ENCODE measurements around the gene BTG2. TPM values are rescaled to one million over a fixed set of nuclear protein-coding genes. Genes with fewer than 3 reads are reported as not detected.

Gene BTG2
- total and polyA plus RNA-seq, 2 donors (not counting 1 experiment from before 2014, with no cell fraction given): 9.8 to 26.3 TPM

GRCh38 chr1:203302894-203303293, 2.4 kb upstream of the BTG2 start:
- H3K9ac ChIP-seq (ENCODE audit: insufficient read depth, low read length): no peak overlapping the region
- peaks cover 2% of the 10 kb centered on the region for H3K4me1 ChIP-seq (ENCODE audit: control insufficient read depth, extremely low read depth, insufficient read depth, low read length)
- no peaks in the 10 kb centered on the region for H3K9me3 ChIP-seq (ENCODE audit: control insufficient read depth, insufficient read depth, low read depth, low read length)
- TF ChIP-seq, protein P1, sequence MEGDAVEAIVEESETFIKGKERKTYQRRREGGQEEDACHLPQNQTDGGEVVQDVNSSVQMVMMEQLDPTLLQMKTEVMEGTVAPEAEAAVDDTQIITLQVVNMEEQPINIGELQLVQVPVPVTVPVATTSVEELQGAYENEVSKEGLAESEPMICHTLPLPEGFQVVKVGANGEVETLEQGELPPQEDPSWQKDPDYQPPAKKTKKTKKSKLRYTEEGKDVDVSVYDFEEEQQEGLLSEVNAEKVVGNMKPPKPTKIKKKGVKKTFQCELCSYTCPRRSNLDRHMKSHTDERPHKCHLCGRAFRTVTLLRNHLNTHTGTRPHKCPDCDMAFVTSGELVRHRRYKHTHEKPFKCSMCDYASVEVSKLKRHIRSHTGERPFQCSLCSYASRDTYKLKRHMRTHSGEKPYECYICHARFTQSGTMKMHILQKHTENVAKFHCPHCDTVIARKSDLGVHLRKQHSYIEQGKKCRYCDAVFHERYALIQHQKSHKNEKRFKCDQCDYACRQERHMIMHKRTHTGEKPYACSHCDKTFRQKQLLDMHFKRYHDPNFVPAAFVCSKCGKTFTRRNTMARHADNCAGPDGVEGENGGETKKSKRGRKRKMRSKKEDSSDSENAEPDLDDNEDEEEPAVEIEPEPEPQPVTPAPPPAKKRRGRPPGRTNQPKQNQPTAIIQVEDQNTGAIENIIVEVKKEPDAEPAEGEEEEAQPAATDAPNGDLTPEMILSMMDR (conservative IDR thresholded peaks at IDR 0.05 in 1 of 2, IDR thresholded peaks at IDR 0.05 in 1 of 2; ENCODE audit: low read depth in 1 of 2, low read length in 2 of 2): no peak
- TF ChIP-seq EZH2 (IDR thresholded peaks at IDR 0.05; ENCODE audit: low read length, missing control alignments): no peak
- peaks cover 13% of the 10 kb centered on the region for H3K27me3 ChIP-seq (ENCODE audit: control insufficient read depth, insufficient read depth, low read length)
- H3K79me2 ChIP-seq (ENCODE audit: control insufficient read depth, insufficient read depth, low read length): no peaks in the 10 kb centered on the region
- DNase-seq (ENCODE audit: low read depth in 2 of 2): no peak
- no peak overlapping the region for H3K4me3 ChIP-seq (replicated peaks in 1 of 4; ENCODE audit: control extremely low read depth in 1 of 4, insufficient read depth in 1 of 4, low read depth in 3 of 4, low read length in 4 of 4)
- no peak overlapping the region for H2AFZ ChIP-seq (ENCODE audit: low read length)
- no peaks in the 10 kb centered on the region for H3K36me3 ChIP-seq (ENCODE audit: control insufficient read depth, insufficient read depth, low read length)
- no peaks in the 10 kb centered on the region for H4K20me1 ChIP-seq (ENCODE audit: control insufficient read depth, extremely low read depth, insufficient read depth, low read length)
- H3K4me2 ChIP-seq (ENCODE audit: extremely low read depth, insufficient read depth, low read length): no peak overlapping the region
- no peak overlapping the region for H3K27ac ChIP-seq (ENCODE audit: insufficient read depth, low read length)

- Histone ChIP-seq H3K4me2 (ENCODE audit: extremely low read depth, insufficient read depth, low read length) (no peak overlapping the region), H3K36me3 (ENCODE audit: control insufficient read depth, insufficient read depth, low read length) (no peaks in the 10 kb centered on the region), H2AFZ (ENCODE audit: low read length) (no peak overlapping the region), H3K27me3 (ENCODE audit: control insufficient read depth, insufficient read depth, low read length) (peaks cover 11% of the 10 kb centered on the region), H3K9me3 (ENCODE audit: control insufficient read depth, insufficient read depth, low read depth, low read length) (no peaks in the 10 kb centered on the region), H3K4me1 (ENCODE audit: control insufficient read depth, extremely low read depth, insufficient read depth, low read length) (peaks cover 2% of the 10 kb centered on the region), H3K4me3 (replicated peaks in 1 of 4; ENCODE audit: control extremely low read depth in 1 of 4, insufficient read depth in 1 of 4, low read depth in 3 of 4, low read length in 4 of 4) (peak overlapping the region in 2 of 4 experiments; percentile 18 to 45), H4K20me1 (ENCODE audit: control insufficient read depth, extremely low read depth, insufficient read depth, low read length) (no peaks in the 10 kb centered on the region), H3K79me2 (ENCODE audit: control insufficient read depth, insufficient read depth, low read length) (no peaks in the 10 kb centered on the region), H3K27ac (ENCODE audit: insufficient read depth, low read length) (no peak overlapping the region), H3K9ac (ENCODE audit: insufficient read depth, low read length) (no peak overlapping the region)
- DNase-seq (ENCODE audit: low read depth in 2 of 2): no peak
- TF ChIP-seq EZH2 (IDR thresholded peaks at IDR 0.05; ENCODE audit: low read length, missing control alignments): peak; percentile 29
- TF ChIP-seq, protein P1 (conservative IDR thresholded peaks at IDR 0.05 in 1 of 2, IDR thresholded peaks at IDR 0.05 in 1 of 2; ENCODE audit: low read depth in 1 of 2, low read length in 2 of 2): no peak
Measured at GRCh38 chr1:203304391-203304918, 864 bp upstream of the BTG2 start.

DNA sequence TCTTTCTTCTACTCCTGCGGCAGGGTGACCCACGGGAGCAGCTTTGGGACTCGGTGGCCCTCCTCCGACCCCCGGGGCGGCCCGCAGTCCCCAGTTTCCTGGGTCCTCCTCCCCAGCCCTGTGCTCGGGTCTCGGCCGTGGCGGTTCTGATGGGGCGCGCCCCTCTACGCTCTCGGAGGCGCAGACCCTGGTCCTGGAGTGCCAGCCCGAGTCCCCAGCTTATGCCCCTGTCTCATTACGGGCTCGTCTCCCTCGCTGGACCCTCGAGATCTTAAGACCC, 430 bp downstream of the BTG2 start:
- no peaks in the 10 kb centered on the region for H3K79me2 ChIP-seq (ENCODE audit: control insufficient read depth, insufficient read depth, low read length)
- peaks cover 2% of the 10 kb centered on the region for H3K4me1 ChIP-seq (ENCODE audit: control insufficient read depth, extremely low read depth, insufficient read depth, low read length)
- peak overlapping the region; percentile 63 to 95 (median 80) for H3K4me3 ChIP-seq (replicated peaks in 1 of 4; ENCODE audit: control extremely low read depth in 1 of 4, insufficient read depth in 1 of 4, low read depth in 3 of 4, low read length in 4 of 4)
- H3K36me3 ChIP-seq (ENCODE audit: control insufficient read depth, insufficient read depth, low read length): no peaks in the 10 kb centered on the region
- H3K27me3 ChIP-seq (ENCODE audit: control insufficient read depth, insufficient read depth, low read length): peaks cover 8% of the 10 kb centered on the region
- no peaks in the 10 kb centered on the region for H3K9me3 ChIP-seq (ENCODE audit: control insufficient read depth, insufficient read depth, low read depth, low read length)
- peak overlapping the region; percentile 74 for H3K9ac ChIP-seq (ENCODE audit: insufficient read depth, low read length)
- no peaks in the 10 kb centered on the region for H4K20me1 ChIP-seq (ENCODE audit: control insufficient read depth, extremely low read depth, insufficient read depth, low read length)
- DNase-seq (ENCODE audit: low read depth in 2 of 2): no peak
- no peak for TF ChIP-seq EZH2 (IDR thresholded peaks at IDR 0.05; ENCODE audit: low read length, missing control alignments)
- TF ChIP-seq, protein P1 (conservative IDR thresholded peaks at IDR 0.05 in 1 of 2, IDR thresholded peaks at IDR 0.05 in 1 of 2; ENCODE audit: low read depth in 1 of 2, low read length in 2 of 2): no peak
- no peak overlapping the region for H2AFZ ChIP-seq (ENCODE audit: low read length)
- H3K27ac ChIP-seq (ENCODE audit: insufficient read depth, low read length): peak overlapping the region; percentile 70
- peak overlapping the region; percentile 86 for H3K4me2 ChIP-seq (ENCODE audit: extremely low read depth, insufficient read depth, low read length)
